Body of pancreas (tissue), 4 donors: ENCODE measurements around the gene PSD4. TPM values are rescaled to one million over a fixed set of nuclear protein-coding genes. Genes with fewer than 3 reads are reported as not detected.

Source experiments
- ATAC-seq: fragments of 150-250 bp; one replicate; pipeline ENCODE4 v1.9.1; 2016
- DNase-seq, 4 donors: peaks; one replicate each; pipeline ENCODE4 v3.0.0-alpha.2; 2019
- H3K27ac ChIP-seq, 4 donors: fragments of 200-600 bp; sonication (generic); 1 replicate in 3 of 4; 2 replicates in 1 of 4; pipeline versions ENCODE4 v1.5.1 to v1.6.1; 2016 to 2019; ENCODE audit warnings: mild to moderate bottlenecking in 1 of 4, mixed read lengths in 1 of 4, moderate library complexity in 1 of 4
- H3K27me3 ChIP-seq, 2 donors: fragments of 200-600 bp; sonication (generic); one replicate each; pipeline ENCODE4 v1.6.0; 2016; ENCODE audit warnings: mild to moderate bottlenecking in 1 of 2
- H3K36me3 ChIP-seq, 2 donors: fragments of 200-600 bp; sonication (generic); replicated peaks in 1 of 2; 2 replicates each; pipeline ENCODE4 v1.5.1; 2016; ENCODE audit warnings: low read depth in 2 of 2; ENCODE audit not compliant: insufficient read depth in 1 of 2
- H3K4me1 ChIP-seq: fragments of 200-600 bp; sonication (generic); one replicate; pipeline ENCODE4 v1.6.0; 2016
- H3K4me3 ChIP-seq, 2 donors: fragments of 200-600 bp; sonication (generic); 1 replicate in 1 of 2; 2 replicates in 1 of 2; pipeline ENCODE4 v1.5.1; 2016 to 2019
- H3K9me3 ChIP-seq, 3 donors: fragments of 200-600 bp; sonication (generic); 1 replicate in 2 of 3; 2 replicates in 1 of 3; pipeline ENCODE4 v1.5.1; 2016
- POLR2A ChIP-seq, 3 donors: fragments of 450-650 bp; IDR thresholded peaks; one replicate each; pipeline ENCODE4 v1.6.1; 2016; ENCODE audit warnings: antibody characterized with exemption in 3 of 3, mild to moderate bottlenecking in 2 of 3
- WGBS, 2 donors: methylation state at CpG; one replicate each; pipeline ENCODE4 v1.1.5; 2017; 5-methylcytosine and 5-hydroxymethylcytosine counted together
- intact Hi-C: fragments of 100-400 bp; cut with DNase I; formaldehyde crosslinking; loops from one replicate; pipeline ENCODE4 v1.15.1; 2023
- total RNA-seq, 2 donors: library from RNA; depleted of rRNA; stranded (reverse); fragments of >200 nt; gene quantifications; one replicate each; pipeline ENCODE4 v1.1.0, GENCODE V29; 2016
- TF ChIP-seq, protein P1 (sequence below), 7 experiments: fragments of 450-650 bp in 4 of 7; fragments of 200-600 bp in 3 of 7; sonication (generic) in 3 of 7; IDR thresholded peaks; one replicate each; pipeline ENCODE4 v1.5.1; 2016 to 2019; ENCODE audit warnings: antibody characterized with exemption in 7 of 7

Gene PSD4
- total RNA-seq, 2 donors from 2014 or later: 40.5 to 83.4 TPM

DNA sequence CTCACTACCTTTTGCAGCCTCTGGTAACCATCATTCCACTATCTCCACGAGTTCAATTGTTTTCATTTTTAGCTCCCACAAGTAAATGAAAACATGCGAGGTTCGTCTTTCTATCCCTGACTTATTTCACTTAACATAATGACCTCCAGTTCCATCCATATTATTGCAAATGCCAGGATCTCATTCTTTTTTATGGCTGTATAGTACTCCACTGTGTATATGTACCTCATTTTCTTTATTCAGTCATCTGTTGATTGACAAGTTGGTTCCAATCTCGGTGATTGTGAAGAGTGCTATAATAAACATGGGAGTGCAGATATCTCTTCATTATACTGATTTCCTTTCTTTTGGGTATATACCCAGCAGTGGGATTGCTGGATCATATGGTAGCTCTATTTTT, 29.5 kb upstream of the PSD4 start:
- DNase-seq (no peak), ATAC-seq (no peak)
- intact Hi-C loops: no loop called here
- Histone ChIP-seq H3K4me1 (no peaks in the 10 kb centered on the region), H3K36me3 (no peaks in the 10 kb centered on the region), H3K9me3 (no peaks in the 10 kb centered on the region), H3K27me3 (no peaks in the 10 kb centered on the region), H3K27ac (no peak overlapping the region), H3K4me3 (no peak overlapping the region)
- TF ChIP-seq, protein P1, sequence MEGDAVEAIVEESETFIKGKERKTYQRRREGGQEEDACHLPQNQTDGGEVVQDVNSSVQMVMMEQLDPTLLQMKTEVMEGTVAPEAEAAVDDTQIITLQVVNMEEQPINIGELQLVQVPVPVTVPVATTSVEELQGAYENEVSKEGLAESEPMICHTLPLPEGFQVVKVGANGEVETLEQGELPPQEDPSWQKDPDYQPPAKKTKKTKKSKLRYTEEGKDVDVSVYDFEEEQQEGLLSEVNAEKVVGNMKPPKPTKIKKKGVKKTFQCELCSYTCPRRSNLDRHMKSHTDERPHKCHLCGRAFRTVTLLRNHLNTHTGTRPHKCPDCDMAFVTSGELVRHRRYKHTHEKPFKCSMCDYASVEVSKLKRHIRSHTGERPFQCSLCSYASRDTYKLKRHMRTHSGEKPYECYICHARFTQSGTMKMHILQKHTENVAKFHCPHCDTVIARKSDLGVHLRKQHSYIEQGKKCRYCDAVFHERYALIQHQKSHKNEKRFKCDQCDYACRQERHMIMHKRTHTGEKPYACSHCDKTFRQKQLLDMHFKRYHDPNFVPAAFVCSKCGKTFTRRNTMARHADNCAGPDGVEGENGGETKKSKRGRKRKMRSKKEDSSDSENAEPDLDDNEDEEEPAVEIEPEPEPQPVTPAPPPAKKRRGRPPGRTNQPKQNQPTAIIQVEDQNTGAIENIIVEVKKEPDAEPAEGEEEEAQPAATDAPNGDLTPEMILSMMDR (IDR thresholded peaks at IDR 0.05): no peak
- TF ChIP-seq POLR2A (IDR thresholded peaks at IDR 0.05): no peak
- 68 to 78% methylated on average over 4 of the region's 4 CpGs for WGBS, 2 donors

DNA sequence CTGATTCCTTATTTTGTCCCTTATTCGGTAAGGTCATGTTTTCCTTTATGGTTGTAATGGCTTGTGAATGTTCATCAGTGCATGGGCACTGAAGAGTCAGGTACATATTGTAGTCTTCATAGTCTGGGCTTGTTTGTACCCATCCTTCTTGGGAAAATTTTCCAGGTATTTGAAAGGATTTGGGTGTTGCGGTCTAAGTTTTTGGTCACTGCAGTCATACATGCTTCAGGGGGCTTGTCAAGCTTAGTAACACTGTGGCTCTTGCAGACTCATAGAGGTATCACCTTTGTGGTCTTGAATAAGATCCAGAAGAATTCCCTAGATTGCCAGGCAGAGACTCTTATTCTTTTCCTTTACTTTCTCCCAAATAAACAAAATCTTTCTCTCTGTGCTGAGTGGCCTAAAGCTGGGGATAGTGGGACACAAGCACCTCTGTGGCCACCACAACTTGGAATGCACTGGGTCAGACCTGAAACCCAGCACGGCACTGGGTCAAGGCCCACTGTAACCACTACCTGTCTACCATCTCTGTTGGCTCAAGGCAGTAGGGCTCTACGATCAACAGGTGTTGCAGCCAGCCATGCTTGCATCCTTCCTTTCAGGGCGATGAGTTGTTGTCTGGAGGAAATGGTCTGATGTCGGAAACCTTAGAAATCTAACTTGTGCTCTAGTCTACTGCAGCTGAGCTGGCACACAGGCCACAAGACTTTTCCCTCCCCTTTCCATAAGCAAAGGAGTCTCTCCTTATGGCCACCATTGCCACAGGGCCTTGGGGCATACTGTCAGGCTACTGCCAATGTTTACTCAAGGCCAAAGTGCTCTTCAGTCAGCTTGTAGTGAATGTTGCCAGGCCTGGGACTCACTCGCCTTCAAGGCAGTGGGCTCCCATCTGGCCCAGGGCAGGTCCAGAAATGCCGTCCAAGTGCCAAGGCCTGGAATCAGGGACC, 24.9 kb upstream of the PSD4 start:
- DNase-seq (no peak), ATAC-seq (no peak)
- intact Hi-C loops: no loop called here
- Histone ChIP-seq H3K9me3 (no peaks in the 10 kb centered on the region), H3K4me1 (no peaks in the 10 kb centered on the region), H3K4me3 (no peak overlapping the region), H3K27ac (no peak overlapping the region), H3K36me3 (no peaks in the 10 kb centered on the region), H3K27me3 (no peaks in the 10 kb centered on the region)
- 69 to 75% methylated on average over 6 to 8 of the region's 8 CpGs for WGBS, 2 donors
- TF ChIP-seq, protein P1 (IDR thresholded peaks at IDR 0.05): no peak
- no peak for TF ChIP-seq POLR2A (IDR thresholded peaks at IDR 0.05)

DNA sequence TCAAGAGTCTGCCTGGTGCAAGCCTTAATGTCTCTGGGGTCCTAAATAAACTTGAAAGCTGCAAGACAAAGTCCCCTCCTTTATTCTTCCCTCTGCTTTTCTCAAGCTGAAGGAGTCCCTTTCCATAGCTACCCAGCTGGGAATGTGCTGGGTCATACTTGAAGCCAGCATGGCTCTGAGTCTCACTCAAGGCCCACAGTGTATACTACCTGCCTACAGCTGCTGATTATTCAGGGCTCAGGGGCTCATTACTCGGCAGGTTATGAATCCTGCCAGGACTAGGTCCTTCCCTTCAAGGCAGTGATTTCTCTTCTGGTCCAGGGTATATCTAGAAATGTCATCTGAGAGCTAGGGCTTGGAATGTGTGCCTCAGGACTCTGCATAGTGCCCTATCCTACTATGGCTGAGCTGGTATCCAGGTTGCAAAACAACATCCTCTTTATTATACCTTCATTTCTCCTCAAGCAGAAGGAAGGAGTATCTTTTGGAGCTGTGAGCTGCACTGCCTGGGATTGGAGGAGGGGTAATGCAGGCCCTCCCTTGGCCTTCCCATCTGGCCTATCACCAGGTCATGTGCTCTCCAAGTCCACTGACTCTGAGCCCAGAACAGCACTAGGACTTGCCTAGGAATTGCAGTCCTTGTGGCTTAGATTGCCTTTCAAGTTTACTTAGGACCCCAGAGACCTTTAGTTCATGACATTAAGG, 24.1 kb upstream of the PSD4 start:
- H3K27me3 ChIP-seq: no peaks in the 10 kb centered on the region
- ATAC-seq (no peak), DNase-seq (no peak)
- H3K9me3 ChIP-seq: no peaks in the 10 kb centered on the region
- H3K4me1 ChIP-seq: no peaks in the 10 kb centered on the region
- WGBS, 2 donors: 77 to 86% methylated on average over 1 of the region's 1 CpG
- no peaks in the 10 kb centered on the region for H3K36me3 ChIP-seq
- H3K27ac ChIP-seq: no peak overlapping the region
- intact Hi-C loops: no loop called here
- TF ChIP-seq, protein P1 (IDR thresholded peaks at IDR 0.05): no peak
- TF ChIP-seq POLR2A (IDR thresholded peaks at IDR 0.05): no peak
- H3K4me3 ChIP-seq: no peak overlapping the region

DNA sequence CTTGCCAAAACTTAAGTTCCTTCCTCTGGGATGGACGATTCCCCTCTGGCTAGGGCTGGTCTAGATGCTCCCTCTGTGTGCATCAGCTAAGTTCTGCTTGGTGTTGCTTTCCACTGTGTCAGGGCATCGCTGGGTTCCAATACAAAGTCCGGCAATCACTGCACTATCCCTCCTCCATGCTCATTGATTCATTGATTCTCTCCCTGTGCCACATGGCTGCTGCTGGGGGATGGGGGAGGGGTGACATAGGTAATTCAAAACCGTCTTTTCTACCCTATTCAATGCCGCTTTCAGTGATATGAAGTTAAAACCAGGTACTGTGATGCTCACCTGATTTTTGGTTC, 23.5 kb upstream of the PSD4 start:
- no peak overlapping the region for H3K4me3 ChIP-seq
- no peaks in the 10 kb centered on the region for H3K4me1 ChIP-seq
- 88 to 91% methylated on average over 4 to 5 of the region's 5 CpGs for WGBS, 2 donors
- no peak for TF ChIP-seq POLR2A (IDR thresholded peaks at IDR 0.05)
- TF ChIP-seq, protein P1 (IDR thresholded peaks at IDR 0.05): no peak
- H3K9me3 ChIP-seq: no peaks in the 10 kb centered on the region
- DNase-seq: no peak
- intact Hi-C loops: no loop called here
- H3K27me3 ChIP-seq: no peaks in the 10 kb centered on the region
- H3K27ac ChIP-seq: no peak overlapping the region
- no peaks in the 10 kb centered on the region for H3K36me3 ChIP-seq
- no peak for ATAC-seq
